ENCODE data around the gene GTSE1. TPM values are rescaled to one million over a fixed set of nuclear protein-coding genes. Genes with fewer than 3 reads are reported as not detected.

Gene GTSE1
- total and polyA plus RNA-seq, 12 donors, result 0.17 to 4.7 (median 0.35) TPM

GRCh38 chr22:46287873-46288751 is 8.6 kb upstream of the GTSE1 start:
- DNase-seq (peak in 1 of 2 donors; percentile 47), ATAC-seq (peak; percentile 32 to 78 (median 58))
- peaks cover 10 to 43% (median 31%) of the 10 kb centered on the region in 9 donors for H3K4me1 ChIP-seq
- intact Hi-C loops (cut with DNase I), result no loop called here
- TF ChIP-seq, protein P1, sequence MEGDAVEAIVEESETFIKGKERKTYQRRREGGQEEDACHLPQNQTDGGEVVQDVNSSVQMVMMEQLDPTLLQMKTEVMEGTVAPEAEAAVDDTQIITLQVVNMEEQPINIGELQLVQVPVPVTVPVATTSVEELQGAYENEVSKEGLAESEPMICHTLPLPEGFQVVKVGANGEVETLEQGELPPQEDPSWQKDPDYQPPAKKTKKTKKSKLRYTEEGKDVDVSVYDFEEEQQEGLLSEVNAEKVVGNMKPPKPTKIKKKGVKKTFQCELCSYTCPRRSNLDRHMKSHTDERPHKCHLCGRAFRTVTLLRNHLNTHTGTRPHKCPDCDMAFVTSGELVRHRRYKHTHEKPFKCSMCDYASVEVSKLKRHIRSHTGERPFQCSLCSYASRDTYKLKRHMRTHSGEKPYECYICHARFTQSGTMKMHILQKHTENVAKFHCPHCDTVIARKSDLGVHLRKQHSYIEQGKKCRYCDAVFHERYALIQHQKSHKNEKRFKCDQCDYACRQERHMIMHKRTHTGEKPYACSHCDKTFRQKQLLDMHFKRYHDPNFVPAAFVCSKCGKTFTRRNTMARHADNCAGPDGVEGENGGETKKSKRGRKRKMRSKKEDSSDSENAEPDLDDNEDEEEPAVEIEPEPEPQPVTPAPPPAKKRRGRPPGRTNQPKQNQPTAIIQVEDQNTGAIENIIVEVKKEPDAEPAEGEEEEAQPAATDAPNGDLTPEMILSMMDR (IDR thresholded peaks at IDR 0.05), result no peak
- WGBS, 2 donors, result 50 to 52% methylated on average over 24 of the region's 24 CpGs
- H3K27me3 ChIP-seq, result no peaks in the 10 kb centered on the region
- peaks cover 0 to 12% (median 0%) of the 10 kb centered on the region in 11 donors for H3K9me3 ChIP-seq
- peak overlapping the region; percentile 26 to 90 (median 76) for H3K27ac ChIP-seq
- H3K4me3 ChIP-seq, result peak overlapping the region in 8 of 10 donors; percentile 1 to 47 (median 36)
- H3K36me3 ChIP-seq, result peaks cover 0 to 85% (median 44%) of the 10 kb centered on the region in 9 donors

DNA sequence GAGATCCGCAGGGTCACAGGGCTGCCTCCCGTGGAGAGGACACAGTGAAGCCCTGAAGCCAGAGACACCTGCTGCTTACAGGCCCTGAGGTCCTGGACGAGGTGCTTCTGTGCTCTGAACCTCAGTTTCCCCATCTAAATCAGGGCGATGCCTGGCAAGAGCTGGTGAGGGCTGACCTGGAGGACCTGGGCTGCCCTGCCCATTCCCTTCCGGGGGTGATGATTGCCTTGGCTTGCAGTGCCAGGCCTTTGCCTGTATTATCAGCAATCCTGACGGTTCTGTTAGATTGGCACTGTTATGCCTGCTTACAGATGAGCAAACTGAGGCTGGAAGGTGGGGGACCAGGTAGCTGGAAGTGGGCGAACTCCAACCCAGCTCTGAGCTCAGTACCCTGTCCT is 7.8 kb upstream of the GTSE1 start:
- DNase-seq (no peak), ATAC-seq (no peak)
- Histone ChIP-seq H3K9me3 (peaks cover 0 to 12% (median 0%) of the 10 kb centered on the region in 11 donors), H3K4me3 (peak overlapping the region in 1 of 10 donors; percentile 42), H3K4me1 (peaks cover 10 to 43% (median 31%) of the 10 kb centered on the region in 9 donors), H3K36me3 (peaks cover 0 to 85% (median 42%) of the 10 kb centered on the region in 9 donors), H3K27ac (peak overlapping the region in 9 of 10 donors; percentile 26 to 90 (median 79)), H3K27me3 (no peaks in the 10 kb centered on the region)
- TF ChIP-seq, protein P1 (IDR thresholded peaks at IDR 0.05), result no peak
- 85 to 87% methylated on average over 7 of the region's 7 CpGs for WGBS, 2 donors
- intact Hi-C loops (cut with DNase I), result no loop called here

GRCh38 chr22:46289244-46289891 is 7.3 kb upstream of the GTSE1 start:
- TF ChIP-seq, protein P1 (IDR thresholded peaks at IDR 0.05), result no peak
- DNase-seq (no peak), ATAC-seq (peak in 3 of 8 donors; percentile 5 to 20 (median 19))
- Histone ChIP-seq H3K9me3 (peaks cover 0 to 12% (median 0%) of the 10 kb centered on the region in 11 donors), H3K36me3 (peaks cover 0 to 80% (median 37%) of the 10 kb centered on the region in 9 donors), H3K4me3 (no peak overlapping the region), H3K27me3 (no peaks in the 10 kb centered on the region), H3K27ac (peak overlapping the region in 9 of 10 donors; percentile 50 to 90 (median 71)), H3K4me1 (peaks cover 10 to 43% (median 31%) of the 10 kb centered on the region in 9 donors)
- 78 to 82% methylated on average over 33 of the region's 33 CpGs for WGBS, 2 donors
- intact Hi-C loops (cut with DNase I), result no loop called here
